Measurements from ENCODE around the gene DNLZ.

The DNLZ gene

DNA sequence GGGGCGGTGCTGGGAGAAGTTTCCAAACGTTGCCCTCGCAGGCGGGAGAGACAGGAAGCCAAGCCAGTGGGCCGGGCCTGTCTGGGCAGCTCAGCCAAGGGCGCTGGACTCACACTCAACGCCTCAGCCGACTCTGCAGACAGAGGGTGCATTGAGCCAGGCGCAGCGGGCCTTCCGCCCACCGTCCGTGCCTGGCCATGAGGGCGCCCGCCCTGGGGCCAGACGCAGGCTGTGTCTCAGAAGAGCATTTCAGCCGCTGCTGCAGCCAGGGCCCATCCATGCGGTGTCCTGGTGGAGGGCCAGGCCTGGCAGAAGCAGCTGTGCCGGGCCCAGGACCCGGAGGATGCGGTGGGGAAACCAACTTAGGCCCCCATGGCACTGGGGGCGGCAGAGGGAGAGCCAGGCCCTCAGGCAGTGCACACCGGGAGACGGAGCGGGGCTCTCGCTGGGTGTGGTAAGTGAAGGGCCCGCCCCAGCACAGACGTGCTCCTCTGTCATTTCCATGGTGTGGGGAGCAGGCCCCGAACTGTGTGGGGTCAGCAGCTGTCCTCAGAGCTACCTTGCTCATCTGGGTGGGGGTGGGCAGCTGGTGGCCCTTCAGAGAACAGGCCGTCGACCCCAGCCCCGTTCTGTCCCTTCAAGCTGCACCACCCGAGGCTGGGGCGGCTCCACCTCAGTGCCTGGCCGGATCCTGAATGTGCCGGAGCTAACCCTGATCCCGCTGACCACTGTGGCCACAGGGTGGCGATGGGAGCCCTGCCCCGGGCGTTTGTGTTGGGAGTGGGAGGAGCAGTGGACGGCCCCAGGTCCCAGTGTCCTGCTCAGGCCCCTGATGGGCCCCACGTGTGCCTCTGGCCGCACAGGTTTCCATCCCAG lies 18.0 kb downstream of the DNLZ start:
- peaks cover 0 to 41% (median 31%) of the 10 kb centered on the region in 4 donors for H3K4me1 ChIP-seq

DNA sequence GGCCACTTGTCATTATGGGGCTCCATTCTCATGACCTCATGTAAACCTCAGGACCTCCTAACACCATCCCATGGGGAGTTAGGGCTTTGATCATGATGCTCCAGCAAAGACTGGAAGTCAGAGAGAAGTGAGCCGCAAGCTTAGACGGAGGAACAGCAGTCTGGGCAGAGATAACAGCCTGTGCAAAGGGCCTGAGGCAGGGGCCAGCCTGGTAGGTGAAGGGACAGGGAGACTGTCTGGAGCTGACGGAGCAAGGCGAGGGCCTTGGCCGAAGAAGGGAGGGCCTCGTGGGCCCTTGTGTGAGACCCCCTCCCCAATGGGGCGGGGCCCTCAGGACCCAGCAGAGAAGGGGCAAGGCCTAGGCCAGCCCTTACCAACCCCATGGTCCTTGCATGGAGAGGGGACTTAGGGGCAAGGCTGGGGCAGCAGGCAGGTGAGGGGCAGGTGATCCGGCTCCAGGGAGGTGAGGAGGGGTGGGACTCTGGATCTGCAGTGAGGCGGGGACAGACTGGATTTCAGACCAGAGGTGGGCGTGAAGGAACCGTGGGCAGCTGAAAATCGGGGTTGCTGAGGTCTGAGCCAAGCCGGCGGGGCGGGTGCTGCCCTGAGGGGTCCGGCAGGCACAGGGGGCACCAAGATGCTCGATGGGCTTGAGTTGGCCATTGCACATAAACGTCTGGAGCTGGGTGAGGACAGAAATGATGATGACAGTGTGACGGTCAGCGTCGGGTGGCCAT lies 18.8 kb downstream of the DNLZ start:
- peak overlapping the region in 1 of 2 donors; percentile 45 for H3K4me3 ChIP-seq
- no peak for DNase-seq
- no peaks in the 10 kb centered on the region for H3K9me3 ChIP-seq
- no peaks in the 10 kb centered on the region for H3K27me3 ChIP-seq
- intact Hi-C loops (cut with DNase I; ENCODE audit: low total_unique reads) = no loop called here
- H3K27ac ChIP-seq = peak overlapping the region; percentile 59 to 77
- peaks cover 0 to 27% (median 15%) of the 10 kb centered on the region in 3 donors for H3K36me3 ChIP-seq
- H3K4me1 ChIP-seq = peaks cover 0 to 41% (median 31%) of the 10 kb centered on the region in 4 donors
- TF ChIP-seq, protein P1, sequence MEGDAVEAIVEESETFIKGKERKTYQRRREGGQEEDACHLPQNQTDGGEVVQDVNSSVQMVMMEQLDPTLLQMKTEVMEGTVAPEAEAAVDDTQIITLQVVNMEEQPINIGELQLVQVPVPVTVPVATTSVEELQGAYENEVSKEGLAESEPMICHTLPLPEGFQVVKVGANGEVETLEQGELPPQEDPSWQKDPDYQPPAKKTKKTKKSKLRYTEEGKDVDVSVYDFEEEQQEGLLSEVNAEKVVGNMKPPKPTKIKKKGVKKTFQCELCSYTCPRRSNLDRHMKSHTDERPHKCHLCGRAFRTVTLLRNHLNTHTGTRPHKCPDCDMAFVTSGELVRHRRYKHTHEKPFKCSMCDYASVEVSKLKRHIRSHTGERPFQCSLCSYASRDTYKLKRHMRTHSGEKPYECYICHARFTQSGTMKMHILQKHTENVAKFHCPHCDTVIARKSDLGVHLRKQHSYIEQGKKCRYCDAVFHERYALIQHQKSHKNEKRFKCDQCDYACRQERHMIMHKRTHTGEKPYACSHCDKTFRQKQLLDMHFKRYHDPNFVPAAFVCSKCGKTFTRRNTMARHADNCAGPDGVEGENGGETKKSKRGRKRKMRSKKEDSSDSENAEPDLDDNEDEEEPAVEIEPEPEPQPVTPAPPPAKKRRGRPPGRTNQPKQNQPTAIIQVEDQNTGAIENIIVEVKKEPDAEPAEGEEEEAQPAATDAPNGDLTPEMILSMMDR (IDR thresholded peaks at IDR 0.05) = no peak

More for the DNA sequence above, 18.0 kb downstream of the DNLZ start:
- H3K27me3 ChIP-seq = no peaks in the 10 kb centered on the region
- peaks cover 0 to 23% (median 11%) of the 10 kb centered on the region in 3 donors for H3K36me3 ChIP-seq
- H3K27ac ChIP-seq = peak overlapping the region; percentile 59 to 77
- peak; percentile 72 to 89 for DNase-seq
- intact Hi-C loops (cut with DNase I; ENCODE audit: low total_unique reads) = no loop called here
- TF ChIP-seq, protein P1 (IDR thresholded peaks at IDR 0.05) = peak; percentile 46 to 57
- H3K4me3 ChIP-seq = peak overlapping the region; percentile 39 to 45
- no peaks in the 10 kb centered on the region for H3K9me3 ChIP-seq

- Histone ChIP-seq H3K27me3 (no peaks in the 10 kb centered on the region), H3K4me3 (no peak overlapping the region), H3K27ac (no peak overlapping the region), H3K4me1 (peaks cover 0 to 45% (median 31%) of the 10 kb centered on the region in 4 donors), H3K36me3 (peaks cover 0 to 24% (median 9%) of the 10 kb centered on the region in 3 donors), H3K9me3 (no peaks in the 10 kb centered on the region)
- TF ChIP-seq, protein P1 (IDR thresholded peaks at IDR 0.05) = no peak
- intact Hi-C loops (cut with DNase I; ENCODE audit: low total_unique reads) = no loop called here
- DNase-seq = no peak
Measured at GRCh38 chr9:136343884-136344269, 19.7 kb downstream of the DNLZ start.

DNA sequence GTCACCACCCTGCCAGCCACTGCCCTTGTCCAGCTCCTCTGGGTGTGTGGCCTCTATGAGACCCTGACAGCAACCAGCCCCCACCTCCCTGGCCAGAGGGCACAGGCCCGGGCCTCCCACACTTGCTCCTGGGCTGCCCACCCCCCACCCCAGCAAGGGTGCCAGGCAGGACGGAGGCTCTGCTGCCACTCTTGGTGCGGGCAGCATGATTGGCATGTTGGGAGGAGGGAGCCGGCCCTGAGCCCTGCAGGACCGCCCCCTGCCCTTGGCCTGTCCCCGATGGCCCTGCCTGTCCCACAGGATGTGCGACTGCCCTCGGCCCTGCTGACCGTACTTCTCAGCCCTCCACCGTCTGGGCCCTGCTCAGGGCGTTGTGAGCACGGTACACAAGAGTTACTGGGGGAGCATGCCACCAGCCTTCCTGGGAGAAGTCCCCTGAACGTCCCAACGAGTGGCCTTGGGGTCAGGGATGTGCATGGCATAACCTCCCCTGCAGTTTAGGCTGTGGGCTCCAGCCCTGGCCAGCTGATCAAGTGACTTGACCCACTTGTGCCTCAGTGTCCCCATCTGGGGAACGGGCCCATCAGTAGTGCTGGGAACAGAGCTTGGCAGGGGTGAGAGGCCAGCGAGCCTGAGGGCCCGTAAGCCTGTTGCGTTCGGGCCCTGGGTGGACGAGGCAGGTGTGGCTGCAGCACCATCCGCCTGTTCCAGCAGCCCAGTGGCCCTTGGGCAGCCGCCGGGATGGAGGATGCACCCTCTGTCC lies 20.2 kb downstream of the DNLZ start:
- Histone ChIP-seq H3K36me3 (peaks cover 0 to 25% (median 14%) of the 10 kb centered on the region in 3 donors), H3K4me1 (peaks cover 0 to 45% (median 31%) of the 10 kb centered on the region in 4 donors), H3K27ac (peak overlapping the region; percentile 49 to 53), H3K27me3 (no peaks in the 10 kb centered on the region), H3K9me3 (no peaks in the 10 kb centered on the region), H3K4me3 (peak overlapping the region in 1 of 2 donors; percentile 48)
- intact Hi-C loops (cut with DNase I; ENCODE audit: low total_unique reads) = no loop called here
- no peak for DNase-seq
- TF ChIP-seq, protein P1 (IDR thresholded peaks at IDR 0.05) = no peak

Measured in tibial artery (tissue), 4 donors.